GM12878 (cell line): ENCODE measurements around the gene CYP2C19. TPM values are rescaled to one million over a fixed set of nuclear protein-coding genes. Genes with fewer than 3 reads are reported as not detected.

Experiments used
- ATAC-seq: fragments of 200-7000 bp; cut with Tn5 transposase; 3 replicates; pipeline ENCODE4 v1.9.1; 2020; ENCODE audit warnings: mild to moderate bottlenecking, moderate library complexity
- BruUV-seq: library from RNA; stranded (reverse); fragments of 400-500 nt; replicated peaks from 2 replicates; lab custom pipeline; 2021; lab: Mats Ljungman, UMichigan
- CTCF ChIA-PET: fragments of 300-600 bp; sonication (Branson Sonifier 250); formaldehyde crosslinking; extraction: SDS; loops from one replicate; lab custom pipeline; 2021; ENCODE audit warnings: inconsistent platforms; lab: Yijun Ruan, JAX
- POLR2A ChIA-PET: fragments of 350-600 bp; formaldehyde crosslinking; extraction: SDS; loops from one replicate; lab custom pipeline; 2021; ENCODE audit warnings: inconsistent platforms; lab: Charles Lee
- RAD21 ChIA-PET: fragments of 300-600 bp; sonication (Branson Sonifier 250); formaldehyde crosslinking; loops from one replicate; lab custom pipeline; 2023; ENCODE audit warnings: antibody characterized with exemption; ENCODE audit not compliant: unreplicated experiment; lab: Charles Lee
- SMC1A ChIA-PET: fragments of 300-600 bp; sonication (Branson Sonifier 250); formaldehyde crosslinking; loops from one replicate; lab custom pipeline; 2023; ENCODE audit not compliant: unreplicated experiment, uncharacterized antibody; lab: Charles Lee
- DNase-seq: peaks from one replicate; pipeline ENCODE4 v3.0.0-alpha.2; 2011; ENCODE audit warnings: low read depth, low spot score
- FAIRE-seq: peaks from 3 replicates; lab custom pipeline; 2011; peaks lifted over from hg19 to GRCh38; lab: Jason Lieb, UNC
- H2AFZ ChIP-seq: 2 replicates; pipeline ENCODE4 v1.6.0; 2011; ENCODE audit warnings: low read depth, low read length, control low read depth; ENCODE audit not compliant: control insufficient read depth
- H3K27ac ChIP-seq: 2 replicates; pipeline ENCODE4 v1.5.1; 2011; ENCODE audit warnings: control low read depth; ENCODE audit not compliant: control insufficient read depth, insufficient read depth
- H3K27me3 ChIP-seq, 2 experiments: replicated peaks in 1 of 2; 2 replicates each; pipeline versions ENCODE4 v1.6.0 to v1.6.1; 2011; ENCODE audit warnings: low read length in 1 of 2; ENCODE audit not compliant: control insufficient read depth in 2 of 2, insufficient read depth in 2 of 2
- H3K36me3 ChIP-seq, 2 experiments: 2 replicates each; pipeline ENCODE4 v1.5.1; 2011; ENCODE audit warnings: low read length in 1 of 2; ENCODE audit not compliant: control insufficient read depth in 2 of 2, insufficient read depth in 2 of 2
- H3K4me1 ChIP-seq: 2 replicates; pipeline ENCODE4 v1.6.1; 2011; ENCODE audit warnings: mild to moderate bottlenecking, low read length, moderate library complexity, mixed read lengths; ENCODE audit not compliant: control insufficient read depth, insufficient read depth
- H3K4me2 ChIP-seq: 2 replicates; pipeline ENCODE4 v1.6.0; 2011; ENCODE audit warnings: control low read depth; ENCODE audit not compliant: control insufficient read depth, insufficient read depth
- H3K4me3 ChIP-seq: fragments of 200-600 bp; sonication (generic); 2 replicates; pipeline ENCODE4 v1.5.1; 2016
- H3K79me2 ChIP-seq: 2 replicates; pipeline ENCODE4 v1.6.0; 2011; ENCODE audit warnings: low read length; ENCODE audit not compliant: control insufficient read depth, insufficient read depth
- H3K9ac ChIP-seq: 2 replicates; pipeline ENCODE4 v1.8.0; 2011; ENCODE audit warnings: low read length, control low read depth, mixed read lengths; ENCODE audit not compliant: control insufficient read depth, insufficient read depth
- H3K9me3 ChIP-seq: replicated peaks from 3 replicates; pipeline ENCODE4 v1.5.1; 2011; ENCODE audit warnings: mild to moderate bottlenecking, low read length; ENCODE audit not compliant: control insufficient read depth, insufficient read depth
- H4K20me1 ChIP-seq: 2 replicates; pipeline ENCODE4 v1.6.0; 2011; ENCODE audit not compliant: control insufficient read depth, insufficient read depth
- CREB1 ChIP-seq: IDR thresholded peaks from 2 replicates; pipeline ENCODE4 v1.6.1; 2012; ENCODE audit warnings: low read depth, mild to moderate bottlenecking, inconsistent platforms
- PML ChIP-seq: IDR thresholded peaks from 2 replicates; pipeline ENCODE4 v1.6.1; 2012; ENCODE audit warnings: low read length, inconsistent platforms
- WGBS: methylation state at CpG from one replicate; pipeline ENCODE4 v1.1.6; 2016; ENCODE audit warnings: low lambda C conversion rate; ENCODE audit not compliant: insufficient replicate concordance, insufficient coverage; ENCODE audit errors: missing lambda C conversion rate; 5-methylcytosine and 5-hydroxymethylcytosine counted together
- in situ Hi-C: fragments of 300-500 bp; cut with MboI; formaldehyde crosslinking; loops from 9 replicates; pipeline ENCODE4 v1.14.3; 2018; ENCODE audit warnings: mixed read lengths
- intact Hi-C: fragments of 100-400 bp; cut with micrococcal nuclease; formaldehyde crosslinking; loops from one replicate; pipeline ENCODE4 v1.14.2; 2022; ENCODE audit not compliant: unreplicated experiment
- polyA plus RNA-seq, 11 experiments: library from polyadenylated mRNA; depleted of rRNA in 4 of 11; unstranded in 6 of 11; stranded (reverse) in 5 of 11; fragments of >200 nt; fragmentation: Nextera tagmentation in 4 of 11; fragmentation: Illumina TruSeq in 1 of 11; extraction: Ambion mirVana in 4 of 11; extraction: Trizol in 1 of 11; gene quantifications; 1 replicate in 1 of 11; 2 replicates in 10 of 11; pipeline versions ENCODE4 v1.2.1 to v1.2.3, GENCODE V29; 2011 to 2016; ENCODE audit warnings: inconsistent platforms in 2 of 11, missing spikeins in 2 of 11, low read depth in 1 of 11
- total RNA-seq, 4 experiments: library from RNA; depleted of rRNA in 3 of 4; stranded (reverse); fragments of >200 nt in 3 of 4; fragmentation: Illumina TruSeq in 1 of 4; extraction: Trizol in 1 of 4; gene quantifications; 2 replicates each; pipeline versions ENCODE4 v1.2.1 to v1.2.3, GENCODE V29; 2013 to 2021

CYP2C19 gene
- total and polyA plus RNA-seq, 10 of the 15 experiments (the other 5 are each of a cell fraction or from before 2014, with no cell fraction given): not detected

- no peak overlapping the region for H2AFZ ChIP-seq
- SMC1A ChIA-PET: no interaction called here
- TF ChIP-seq PML: no peak
- no peak for TF ChIP-seq CREB1
- TF ChIP-seq, all 136 proteins: peak for 0
- Histone ChIP-seq H3K79me2 (no peaks in the 10 kb centered on the region), H3K36me3 (no peaks in the 10 kb centered on the region), H3K9me3 (no peaks in the 10 kb centered on the region), H4K20me1 (no peaks in the 10 kb centered on the region), H3K4me2 (no peak overlapping the region), H3K9ac (no peak overlapping the region), H3K4me3 (no peak overlapping the region), H3K27ac (no peak overlapping the region), H3K4me1 (no peaks in the 10 kb centered on the region), H3K27me3 (no peaks in the 10 kb centered on the region)
- ChIA-PET RAD21 (no interaction called here), POLR2A (no interaction called here), CTCF (no interaction called here)
- in situ Hi-C loops: no loop called here
- no TSS peak for BruUV-seq
- intact Hi-C loops: no loop called here
- ATAC-seq (no peak), FAIRE-seq (no peak), DNase-seq (no peak)
- WGBS: 0% methylated on average over 1 of the region's 1 CpG
These were observed 140.1 kb downstream of the CYP2C19 start for GRCh38 chr10:94902570-94902969.

Other genes starting within 250 kb of the CYP2C19 start
- 137 and 153 TPM in 2 replicates for gene HELLS, start 216.9 kb upstream of the CYP2C19 start, total RNA-seq (2014; rRNA removed)
- 152 and 160 TPM in 2 replicates for gene HELLS, start 216.9 kb upstream of the CYP2C19 start, total RNA-seq (2014; rRNA removed; fragmentation: Illumina TruSeq; extraction: Trizol)
- 135 and 159 TPM in 2 replicates for gene HELLS, start 216.9 kb upstream of the CYP2C19 start, total RNA-seq (2021)
- 102 and 137 TPM in 2 replicates for gene HELLS, start 216.9 kb upstream of the CYP2C19 start, polyA plus RNA-seq (2011; rRNA removed)
- 66.3 and 77.4 TPM in 2 replicates for gene HELLS, start 216.9 kb upstream of the CYP2C19 start, polyA plus RNA-seq (2014; fragmentation: Illumina TruSeq; extraction: Trizol)
- 10 to 100 TPM; 33.9 to 46.6 TPM for gene HELLS, start 216.9 kb upstream of the CYP2C19 start, polyA plus RNA-seq (2014; fragmentation: Nextera tagmentation; extraction: Ambion mirVana)
- 83.7 and 92.8 TPM in 2 replicates for gene HELLS, start 216.9 kb upstream of the CYP2C19 start, polyA plus RNA-seq (2014; rRNA removed)
- 100 to 1,000 TPM; 144 to 159 TPM for gene HELLS, start 216.9 kb upstream of the CYP2C19 start, polyA plus RNA-seq (2016; fragmentation: Nextera tagmentation; extraction: Ambion mirVana)
- gene CYP2C18, start 79.0 kb upstream of the CYP2C19 start, total RNA-seq (2014; rRNA removed): 0.06 and 0.16 TPM in 2 replicates
- not detected in 2 replicates for gene CYP2C18, start 79.0 kb upstream of the CYP2C19 start, total RNA-seq (2014; rRNA removed; fragmentation: Illumina TruSeq; extraction: Trizol)
- not detected in 2 replicates for gene CYP2C18, start 79.0 kb upstream of the CYP2C19 start, total RNA-seq (2021)
- 0.07 TPM in 2 replicates for gene CYP2C18, start 79.0 kb upstream of the CYP2C19 start, polyA plus RNA-seq (2011; rRNA removed)
- 0.07 TPM in 1 of 2 replicates, not detected in the other for gene CYP2C18, start 79.0 kb upstream of the CYP2C19 start, polyA plus RNA-seq (2014; fragmentation: Illumina TruSeq; extraction: Trizol)
- gene CYP2C18, start 79.0 kb upstream of the CYP2C19 start, polyA plus RNA-seq (2014; fragmentation: Nextera tagmentation; extraction: Ambion mirVana): under 1 TPM in 1 of 2 experiments, not detected in 1; 0.05 TPM
- gene CYP2C18, start 79.0 kb upstream of the CYP2C19 start, polyA plus RNA-seq (2014; rRNA removed): 0.12 TPM in 1 of 2 replicates, not detected in the other
- gene CYP2C18, start 79.0 kb upstream of the CYP2C19 start, polyA plus RNA-seq (2016; fragmentation: Nextera tagmentation; extraction: Ambion mirVana): not detected
- gene CYP2C9, start 176.0 kb downstream of the CYP2C19 start, total RNA-seq (2014; rRNA removed): not detected in 2 replicates
- not detected in 2 replicates for gene CYP2C9, start 176.0 kb downstream of the CYP2C19 start, total RNA-seq (2014; rRNA removed; fragmentation: Illumina TruSeq; extraction: Trizol)
- 0.23 and 0.40 TPM in 2 replicates for gene CYP2C9, start 176.0 kb downstream of the CYP2C19 start, total RNA-seq (2021)
- 0.04 and 0.17 TPM in 2 replicates for gene CYP2C9, start 176.0 kb downstream of the CYP2C19 start, polyA plus RNA-seq (2011; rRNA removed)
- 0.06 TPM in 1 of 2 replicates, not detected in the other for gene CYP2C9, start 176.0 kb downstream of the CYP2C19 start, polyA plus RNA-seq (2014; fragmentation: Illumina TruSeq; extraction: Trizol)
- gene CYP2C9, start 176.0 kb downstream of the CYP2C19 start, polyA plus RNA-seq (2014; fragmentation: Nextera tagmentation; extraction: Ambion mirVana): not detected
- not detected in 2 replicates for gene CYP2C9, start 176.0 kb downstream of the CYP2C19 start, polyA plus RNA-seq (2014; rRNA removed)
- not detected for gene CYP2C9, start 176.0 kb downstream of the CYP2C19 start, polyA plus RNA-seq (2016; fragmentation: Nextera tagmentation; extraction: Ambion mirVana)